Measurements from ENCODE around the gene ATRX.

GRCh38 chrX:77595848-77596247, 190.2 kb downstream of the ATRX start:
- TF ChIP-seq ZNF23 (tag by site-specific recombination; IDR thresholded peaks at IDR 0.05; ENCODE audit: borderline replicate concordance) (no peak), ZNF791 (tag by site-specific recombination; IDR thresholded peaks at IDR 0.05) (no peak), ZNF677 (tag by site-specific recombination; IDR thresholded peaks at IDR 0.05) (no peak)
